H1 (cell line): ENCODE measurements around the gene SYNGR4. TPM values are rescaled to one million over a fixed set of nuclear protein-coding genes. Genes with fewer than 3 reads are reported as not detected.

Experiments
- ASH2L ChIP-seq: fragments of 200-600, 300-600 bp; sonication (generic); IDR thresholded peaks from one replicate; pipeline ENCODE4 v1.7.1; 2017; ENCODE audit warnings: low read length
- ATF3 ChIP-seq: IDR thresholded peaks from 2 replicates; pipeline ENCODE4 v1.6.1; 2011; ENCODE audit warnings: low read depth, mild to moderate bottlenecking, low read length; ENCODE audit not compliant: insufficient read depth
- CHD2 ChIP-seq: IDR thresholded peaks from 2 replicates; pipeline ENCODE4 v1.6.1; 2012; ENCODE audit warnings: low read length, improper control_type of control experiment
- CTCF ChIP-seq, 3 experiments: IDR thresholded peaks; 1 replicate in 2 of 3; 2 replicates in 1 of 3; pipeline versions ENCODE4 v1.5.1 to v1.6.1; 2011; ENCODE audit warnings: low read length in 3 of 3, mild to moderate bottlenecking in 3 of 3, inconsistent platforms in 2 of 3, low read depth in 1 of 3, moderate library complexity in 1 of 3; ENCODE audit not compliant: insufficient read depth in 1 of 3; ENCODE audit errors: control extremely low read depth in 1 of 3
- E2F6 ChIP-seq: IDR thresholded peaks from 2 replicates; pipeline ENCODE4 v1.6.1; 2012; ENCODE audit warnings: inconsistent platforms
- FOSL1 ChIP-seq: IDR thresholded peaks from 2 replicates; pipeline ENCODE4 v1.6.1; 2011; ENCODE audit warnings: mild to moderate bottlenecking, low read depth, low read length, moderate library complexity; ENCODE audit not compliant: insufficient read depth
- GABPA ChIP-seq: IDR thresholded peaks from 2 replicates; pipeline ENCODE4 v1.6.1; 2011; ENCODE audit warnings: mild to moderate bottlenecking, low read length, moderate library complexity, borderline replicate concordance; ENCODE audit not compliant: insufficient read depth
- GTF2F1 ChIP-seq: IDR thresholded peaks from 2 replicates; pipeline ENCODE4 v1.6.1; 2012; ENCODE audit warnings: low read depth, low read length, improper control_type of control experiment, borderline replicate concordance
- HDAC2 ChIP-seq, 2 experiments: fragments of 300-600 bp in 1 of 2; sonication (generic) in 1 of 2; IDR thresholded peaks; 2 replicates each; pipeline ENCODE4 v1.6.1; 2011 to 2012; ENCODE audit warnings: low read depth in 2 of 2, low read length in 2 of 2, mild to moderate bottlenecking in 2 of 2, moderate library complexity in 2 of 2, borderline replicate concordance in 1 of 2, inconsistent platforms in 1 of 2
- HDAC6 ChIP-seq: IDR thresholded peaks from one replicate; pipeline ENCODE4 v1.7.1; 2012; ENCODE audit warnings: low read depth, mild to moderate bottlenecking, inconsistent platforms, low read length, moderate library complexity
- JUND ChIP-seq: IDR thresholded peaks from 2 replicates; pipeline ENCODE4 v1.6.1; 2011; ENCODE audit warnings: mild to moderate bottlenecking, improper control_type of control experiment, low read length
- KDM4A ChIP-seq: IDR thresholded peaks from one replicate; pipeline ENCODE4 v1.7.1; 2012; ENCODE audit warnings: low read depth, mild to moderate bottlenecking, moderate library complexity, low read length, inconsistent platforms; ENCODE audit not compliant: severe bottlenecking
- MAX ChIP-seq: IDR thresholded peaks from 2 replicates; pipeline ENCODE4 v1.6.1; 2012; ENCODE audit warnings: inconsistent platforms
- POLR2AphosphoS5 ChIP-seq: IDR thresholded peaks from 2 replicates; pipeline ENCODE4 v1.6.1; 2011; ENCODE audit warnings: low read depth, low read length
- RBBP5 ChIP-seq: IDR thresholded peaks from 2 replicates; pipeline ENCODE4 v1.7.1; 2012; ENCODE audit warnings: low read depth, mild to moderate bottlenecking, inconsistent platforms, low read length, moderate library complexity, borderline replicate concordance
- SIX5 ChIP-seq: IDR thresholded peaks from 2 replicates; pipeline ENCODE4 v1.6.1; 2011; ENCODE audit warnings: mild to moderate bottlenecking, low read depth, low read length
- SRF ChIP-seq: IDR thresholded peaks from 2 replicates; pipeline ENCODE4 v1.6.1; 2011; ENCODE audit warnings: mild to moderate bottlenecking, low read depth, low read length, moderate library complexity
- SUZ12 ChIP-seq: fragments of 200-600 bp; sonication (generic); IDR thresholded peaks from 2 replicates; pipeline ENCODE4 v1.6.1; 2012; ENCODE audit warnings: mild to moderate bottlenecking, inconsistent platforms, low read length, moderate library complexity, mixed read lengths
- TBP ChIP-seq: IDR thresholded peaks from 2 replicates; pipeline ENCODE4 v1.6.1; 2011; ENCODE audit warnings: low read depth, low read length, improper control_type of control experiment
- YY1 ChIP-seq: IDR thresholded peaks from 2 replicates; pipeline ENCODE4 v1.6.1; 2011; ENCODE audit warnings: low read depth, mild to moderate bottlenecking, low read length
- polyA plus RNA-seq, 7 experiments: library from polyadenylated mRNA; depleted of rRNA in 3 of 7; stranded (reverse) in 5 of 7; unstranded in 2 of 7; fragments of >200 nt in 5 of 7; fragments of 200-250 nt in 2 of 7; gene quantifications; 1 replicate in 5 of 7; 2 replicates in 1 of 7; 4 replicates in 1 of 7; pipeline versions ENCODE4 v1.2.1 to v1.2.3, GENCODE V29; 2011 to 2013; ENCODE audit warnings: missing spikeins in 2 of 7, mixed read lengths in 2 of 7
- total RNA-seq: library from RNA; stranded (reverse); fragmentation: NEBNext Ultra II Directional; extraction: Animal tissue kit (Norgen Biotek cat#: 25700); gene quantifications from 2 replicates; pipeline ENCODE4 v1.2.1, GENCODE V29; 2021

SYNGR4 gene
- total and polyA plus RNA-seq, 2 of the 8 experiments (the other 6 are each of a cell fraction or from before 2014, with no cell fraction given): 0.41 TPM; not detected in 1

- TF ChIP-seq E2F6 (no peak), HDAC2 (IDR thresholded peaks at IDR 0.05; ENCODE audit: borderline replicate concordance in 1 of 2, low read depth in 2 of 2, low read length in 2 of 2) (no peak), SIX5 (peak; percentile 98), CHD2 (peak; percentile 30; the same call in 1 of the 2 replicates), SRF (no peak), SUZ12 (no peak), RBBP5 (no peak), CTCF (IDR thresholded peaks at IDR 0.05; ENCODE audit: control extremely low read depth in 1 of 3, insufficient read depth in 1 of 3, low read depth in 1 of 3, low read length in 3 of 3) (no peak), TBP (no peak), POLR2AphosphoS5 (no peak), ATF3 (peak; percentile 30; the same call in 1 of the 2 replicates), GABPA (no peak), FOSL1 (no peak), HDAC6 (no peak), MAX (no peak), KDM4A (no peak), JUND (no peak), ASH2L (no peak), GTF2F1 (no peak), YY1 (no peak)
Observed at GRCh38 chr19:48419158-48419920, 55.2 kb downstream of the SYNGR4 start (continued).
